ENCODE measurements around the gene LIPE. TPM values are rescaled to one million over a fixed set of nuclear protein-coding genes. Genes with fewer than 3 reads are reported as not detected.

LIPE gene
- polyA plus RNA-seq, 1 donor from 2014 or later = 19.1 TPM

DNA sequence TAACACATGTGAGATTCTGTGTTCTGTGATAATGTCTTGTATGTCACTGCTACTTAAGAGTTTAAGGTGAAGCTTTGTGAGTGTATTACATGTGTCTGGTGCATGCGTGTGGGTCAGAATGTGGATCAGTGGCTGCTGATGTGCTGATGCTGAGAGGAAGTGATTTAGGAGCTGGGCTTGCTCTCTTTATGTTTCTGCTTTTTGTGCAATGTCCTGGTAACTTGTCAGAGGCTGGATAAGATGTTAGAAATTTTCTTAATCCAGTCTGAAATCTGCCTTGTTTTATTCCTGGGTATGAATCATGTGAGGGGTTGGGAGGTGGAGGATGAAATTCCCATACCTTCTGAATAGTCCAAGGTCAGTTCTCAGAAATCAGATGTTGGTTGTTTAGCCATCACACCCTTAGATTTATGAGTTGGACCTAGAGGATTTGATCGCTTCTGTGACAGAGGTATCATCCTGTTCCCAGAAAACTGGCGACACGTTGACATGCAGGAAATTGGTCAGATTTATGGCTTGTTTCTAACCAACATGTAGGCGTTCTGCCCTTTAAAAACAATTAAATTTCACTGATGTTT is 40.1 kb upstream of the LIPE start:
- TF ChIP-seq, protein P1, sequence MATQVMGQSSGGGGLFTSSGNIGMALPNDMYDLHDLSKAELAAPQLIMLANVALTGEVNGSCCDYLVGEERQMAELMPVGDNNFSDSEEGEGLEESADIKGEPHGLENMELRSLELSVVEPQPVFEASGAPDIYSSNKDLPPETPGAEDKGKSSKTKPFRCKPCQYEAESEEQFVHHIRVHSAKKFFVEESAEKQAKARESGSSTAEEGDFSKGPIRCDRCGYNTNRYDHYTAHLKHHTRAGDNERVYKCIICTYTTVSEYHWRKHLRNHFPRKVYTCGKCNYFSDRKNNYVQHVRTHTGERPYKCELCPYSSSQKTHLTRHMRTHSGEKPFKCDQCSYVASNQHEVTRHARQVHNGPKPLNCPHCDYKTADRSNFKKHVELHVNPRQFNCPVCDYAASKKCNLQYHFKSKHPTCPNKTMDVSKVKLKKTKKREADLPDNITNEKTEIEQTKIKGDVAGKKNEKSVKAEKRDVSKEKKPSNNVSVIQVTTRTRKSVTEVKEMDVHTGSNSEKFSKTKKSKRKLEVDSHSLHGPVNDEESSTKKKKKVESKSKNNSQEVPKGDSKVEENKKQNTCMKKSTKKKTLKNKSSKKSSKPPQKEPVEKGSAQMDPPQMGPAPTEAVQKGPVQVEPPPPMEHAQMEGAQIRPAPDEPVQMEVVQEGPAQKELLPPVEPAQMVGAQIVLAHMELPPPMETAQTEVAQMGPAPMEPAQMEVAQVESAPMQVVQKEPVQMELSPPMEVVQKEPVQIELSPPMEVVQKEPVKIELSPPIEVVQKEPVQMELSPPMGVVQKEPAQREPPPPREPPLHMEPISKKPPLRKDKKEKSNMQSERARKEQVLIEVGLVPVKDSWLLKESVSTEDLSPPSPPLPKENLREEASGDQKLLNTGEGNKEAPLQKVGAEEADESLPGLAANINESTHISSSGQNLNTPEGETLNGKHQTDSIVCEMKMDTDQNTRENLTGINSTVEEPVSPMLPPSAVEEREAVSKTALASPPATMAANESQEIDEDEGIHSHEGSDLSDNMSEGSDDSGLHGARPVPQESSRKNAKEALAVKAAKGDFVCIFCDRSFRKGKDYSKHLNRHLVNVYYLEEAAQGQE (IDR thresholded peaks at IDR 0.05; ENCODE audit: borderline replicate concordance) = no peak
- no peak for TF ChIP-seq SMC3 (conservative IDR thresholded peaks at IDR 0.05; ENCODE audit: poor library complexity)
- no peak for TF ChIP-seq RAD21 (conservative IDR thresholded peaks at IDR 0.05)
- TF ChIP-seq POLR2AphosphoS5 (IDR thresholded peaks at IDR 0.05) = no peak
- no peak for TF ChIP-seq TAF1 (IDR thresholded peaks at IDR 0.05; ENCODE audit: low read depth)
- H3K36me3 ChIP-seq (ENCODE audit: insufficient read depth, low read length) = no peaks in the 10 kb centered on the region
- H3K4me3 ChIP-seq (ENCODE audit: low read length) = no peak overlapping the region
- no peaks in the 10 kb centered on the region for H3K79me2 ChIP-seq (replicated peaks; ENCODE audit: insufficient read depth, low read length)
- no peaks in the 10 kb centered on the region for H3K9me2 ChIP-seq (ENCODE audit: insufficient read depth, low read length)
- no peak overlapping the region for H3K9ac ChIP-seq (ENCODE audit: low read length)
- H3K27me3 ChIP-seq (ENCODE audit: insufficient read depth, low read depth, low read length) = no peaks in the 10 kb centered on the region
- H4K20me1 ChIP-seq (ENCODE audit: insufficient read depth) = no peaks in the 10 kb centered on the region
- H3K4me2 ChIP-seq (ENCODE audit: low read length) = no peak overlapping the region
- no peaks in the 10 kb centered on the region for H3K9me3 ChIP-seq (ENCODE audit: low read length)
- H3K27ac ChIP-seq (ENCODE audit: low read length) = no peak overlapping the region
- H2AFZ ChIP-seq (ENCODE audit: low read depth, low read length) = no peak overlapping the region
- no peaks in the 10 kb centered on the region for H3F3A ChIP-seq (ENCODE audit: insufficient read depth, low read length, poor library complexity, severe bottlenecking)

DNA sequence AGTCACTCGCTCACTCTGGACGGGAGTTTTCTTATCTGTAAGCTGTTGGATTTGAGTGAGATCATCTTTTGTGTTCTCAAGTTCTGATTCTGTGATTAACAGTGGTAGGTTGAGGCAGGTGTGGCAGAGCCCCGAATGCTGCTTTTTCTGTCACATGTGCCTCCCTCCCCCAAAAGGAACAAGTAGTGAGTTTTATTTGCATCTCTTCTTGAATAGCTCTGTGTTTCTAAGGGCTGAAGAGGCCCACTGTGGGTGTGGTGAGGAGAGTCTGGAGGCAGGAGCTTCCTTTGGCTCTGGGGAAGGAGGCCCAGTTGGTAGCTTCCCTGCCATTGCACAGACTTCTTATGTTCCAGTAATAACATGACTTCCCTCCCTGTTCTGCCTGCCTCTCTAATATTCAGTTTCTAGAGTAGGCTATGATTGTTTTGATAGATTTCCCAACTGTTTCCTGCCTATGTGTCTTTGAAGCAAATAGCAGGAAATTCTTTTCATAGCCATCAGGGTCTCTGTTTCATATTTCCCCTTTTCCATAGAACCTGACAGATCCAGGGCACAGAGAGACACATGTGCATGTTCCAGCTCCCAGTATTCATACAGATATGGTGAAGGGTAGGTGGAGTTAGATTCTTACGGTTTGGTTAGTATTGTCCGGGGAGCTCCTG is 39.5 kb upstream of the LIPE start:
- Histone ChIP-seq H3K27ac (ENCODE audit: low read length) (no peak overlapping the region), H3K79me2 (replicated peaks; ENCODE audit: insufficient read depth, low read length) (no peaks in the 10 kb centered on the region), H3K4me2 (ENCODE audit: low read length) (no peak overlapping the region), H3K27me3 (ENCODE audit: insufficient read depth, low read depth, low read length) (no peaks in the 10 kb centered on the region), H3F3A (ENCODE audit: insufficient read depth, low read length, poor library complexity, severe bottlenecking) (no peaks in the 10 kb centered on the region), H2AFZ (ENCODE audit: low read depth, low read length) (no peak overlapping the region), H3K9me3 (ENCODE audit: low read length) (no peaks in the 10 kb centered on the region), H4K20me1 (ENCODE audit: insufficient read depth) (no peaks in the 10 kb centered on the region), H3K36me3 (ENCODE audit: insufficient read depth, low read length) (no peaks in the 10 kb centered on the region), H3K9ac (ENCODE audit: low read length) (no peak overlapping the region), H3K4me3 (ENCODE audit: low read length) (no peak overlapping the region), H3K9me2 (ENCODE audit: insufficient read depth, low read length) (no peaks in the 10 kb centered on the region)
- TF ChIP-seq MXI1 (conservative IDR thresholded peaks at IDR 0.05; ENCODE audit: poor library complexity, severe bottlenecking) (no peak), EZH2 (IDR thresholded peaks at IDR 0.05; ENCODE audit: borderline replicate concordance, insufficient read depth, low read length, poor library complexity, severe bottlenecking) (no peak), RAD21 (conservative IDR thresholded peaks at IDR 0.05) (no peak), TAF1 (IDR thresholded peaks at IDR 0.05; ENCODE audit: low read depth) (no peak), SMC3 (conservative IDR thresholded peaks at IDR 0.05; ENCODE audit: poor library complexity) (no peak), EP300 (conservative IDR thresholded peaks at IDR 0.05; ENCODE audit: poor library complexity, severe bottlenecking) (no peak), POLR2AphosphoS5 (IDR thresholded peaks at IDR 0.05) (no peak)
- TF ChIP-seq, protein P1 (IDR thresholded peaks at IDR 0.05; ENCODE audit: borderline replicate concordance) = no peak
- TF ChIP-seq, protein P2, sequence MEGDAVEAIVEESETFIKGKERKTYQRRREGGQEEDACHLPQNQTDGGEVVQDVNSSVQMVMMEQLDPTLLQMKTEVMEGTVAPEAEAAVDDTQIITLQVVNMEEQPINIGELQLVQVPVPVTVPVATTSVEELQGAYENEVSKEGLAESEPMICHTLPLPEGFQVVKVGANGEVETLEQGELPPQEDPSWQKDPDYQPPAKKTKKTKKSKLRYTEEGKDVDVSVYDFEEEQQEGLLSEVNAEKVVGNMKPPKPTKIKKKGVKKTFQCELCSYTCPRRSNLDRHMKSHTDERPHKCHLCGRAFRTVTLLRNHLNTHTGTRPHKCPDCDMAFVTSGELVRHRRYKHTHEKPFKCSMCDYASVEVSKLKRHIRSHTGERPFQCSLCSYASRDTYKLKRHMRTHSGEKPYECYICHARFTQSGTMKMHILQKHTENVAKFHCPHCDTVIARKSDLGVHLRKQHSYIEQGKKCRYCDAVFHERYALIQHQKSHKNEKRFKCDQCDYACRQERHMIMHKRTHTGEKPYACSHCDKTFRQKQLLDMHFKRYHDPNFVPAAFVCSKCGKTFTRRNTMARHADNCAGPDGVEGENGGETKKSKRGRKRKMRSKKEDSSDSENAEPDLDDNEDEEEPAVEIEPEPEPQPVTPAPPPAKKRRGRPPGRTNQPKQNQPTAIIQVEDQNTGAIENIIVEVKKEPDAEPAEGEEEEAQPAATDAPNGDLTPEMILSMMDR (IDR thresholded peaks at IDR 0.05; ENCODE audit: poor library complexity, severe bottlenecking) = no peak

Data from neural cell (in vitro differentiated cells).